ENCODE measurements around the gene NKD2.

DNA sequence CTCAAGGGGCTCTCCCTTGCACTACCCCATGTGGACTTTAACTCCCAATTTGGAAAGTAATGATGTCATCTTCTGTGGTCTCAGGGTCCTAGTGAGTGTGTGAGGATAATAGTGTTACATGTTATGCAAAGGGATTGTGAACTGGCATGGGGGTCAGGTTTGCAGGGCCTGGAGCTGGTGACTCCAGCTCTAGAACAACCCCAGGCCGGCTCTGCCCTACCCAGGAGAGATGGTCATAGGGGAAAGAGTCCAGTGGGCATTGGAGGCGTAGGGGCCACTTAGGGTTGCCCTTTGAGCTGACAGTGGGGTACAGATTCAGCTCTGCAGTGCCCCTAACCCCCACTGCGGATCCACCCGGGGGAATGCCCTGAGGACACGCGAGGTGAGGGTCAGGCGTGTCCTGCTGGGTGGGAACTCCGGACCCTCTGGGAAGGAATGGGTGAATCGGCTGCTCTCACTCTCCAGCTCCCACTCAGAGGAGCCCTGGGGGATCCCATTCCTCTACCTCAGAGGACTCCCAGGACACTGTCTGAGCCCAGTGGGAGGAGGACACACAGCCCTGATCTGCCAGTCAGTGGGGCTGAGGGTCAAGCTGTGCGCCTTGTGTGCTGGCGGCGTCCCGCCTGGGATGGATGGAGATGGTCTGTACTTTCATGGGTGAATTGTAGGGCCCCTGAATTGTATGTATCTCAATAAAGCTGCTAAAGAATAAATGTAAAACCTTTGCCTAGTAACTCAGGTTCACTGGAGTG is 2.5 kb upstream of the NKD2 start:
- TF ChIP-seq, protein P1, sequence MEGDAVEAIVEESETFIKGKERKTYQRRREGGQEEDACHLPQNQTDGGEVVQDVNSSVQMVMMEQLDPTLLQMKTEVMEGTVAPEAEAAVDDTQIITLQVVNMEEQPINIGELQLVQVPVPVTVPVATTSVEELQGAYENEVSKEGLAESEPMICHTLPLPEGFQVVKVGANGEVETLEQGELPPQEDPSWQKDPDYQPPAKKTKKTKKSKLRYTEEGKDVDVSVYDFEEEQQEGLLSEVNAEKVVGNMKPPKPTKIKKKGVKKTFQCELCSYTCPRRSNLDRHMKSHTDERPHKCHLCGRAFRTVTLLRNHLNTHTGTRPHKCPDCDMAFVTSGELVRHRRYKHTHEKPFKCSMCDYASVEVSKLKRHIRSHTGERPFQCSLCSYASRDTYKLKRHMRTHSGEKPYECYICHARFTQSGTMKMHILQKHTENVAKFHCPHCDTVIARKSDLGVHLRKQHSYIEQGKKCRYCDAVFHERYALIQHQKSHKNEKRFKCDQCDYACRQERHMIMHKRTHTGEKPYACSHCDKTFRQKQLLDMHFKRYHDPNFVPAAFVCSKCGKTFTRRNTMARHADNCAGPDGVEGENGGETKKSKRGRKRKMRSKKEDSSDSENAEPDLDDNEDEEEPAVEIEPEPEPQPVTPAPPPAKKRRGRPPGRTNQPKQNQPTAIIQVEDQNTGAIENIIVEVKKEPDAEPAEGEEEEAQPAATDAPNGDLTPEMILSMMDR (IDR thresholded peaks at IDR 0.05) = no peak
- no peak for TF ChIP-seq POLR2A (IDR thresholded peaks at IDR 0.05)

Measured in adrenal gland (tissue), 5 donors.